COR-L47 (cell line): Measurements from ENCODE around the gene GDPGP1.
A peak's percentile ranks its signal among the peaks of the same experiment; 100 is the strongest.
"Not testable (repeated sequence)": the region's sequence is repeated elsewhere in the genome, so short reads cannot be mapped to it uniquely, and the experiment has no call there.

Source experiments
- DNase-seq: peaks from one replicate; lab custom pipeline; 2025; lab: John Stamatoyannopoulos, UW

The GDPGP1 gene

GRCh38 chr15:90225504-90226234 lies 8.3 kb upstream of the GDPGP1 start:
- peak; percentile 65 for DNase-seq

DNA sequence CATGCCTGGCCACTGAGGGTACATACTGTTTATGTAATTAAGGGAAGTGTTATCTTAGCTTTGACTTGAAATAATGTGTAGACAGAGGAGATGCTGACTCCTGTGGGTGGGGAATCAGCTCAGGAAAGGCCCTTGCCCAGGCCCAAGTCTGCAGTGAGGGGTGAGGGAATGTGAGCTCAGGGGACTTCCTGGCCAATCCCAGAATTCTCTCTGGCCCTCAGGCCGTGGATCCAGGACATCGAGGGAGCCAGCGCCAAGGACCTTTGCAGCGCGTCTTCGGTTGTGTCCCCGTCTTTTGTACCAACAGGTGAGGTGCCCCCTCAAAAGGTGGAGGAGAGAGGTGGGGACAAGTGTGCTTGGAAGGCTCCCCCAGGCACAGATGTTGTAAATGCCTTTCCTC lies 6.7 kb upstream of the GDPGP1 start:
- no peak for DNase-seq

DNA sequence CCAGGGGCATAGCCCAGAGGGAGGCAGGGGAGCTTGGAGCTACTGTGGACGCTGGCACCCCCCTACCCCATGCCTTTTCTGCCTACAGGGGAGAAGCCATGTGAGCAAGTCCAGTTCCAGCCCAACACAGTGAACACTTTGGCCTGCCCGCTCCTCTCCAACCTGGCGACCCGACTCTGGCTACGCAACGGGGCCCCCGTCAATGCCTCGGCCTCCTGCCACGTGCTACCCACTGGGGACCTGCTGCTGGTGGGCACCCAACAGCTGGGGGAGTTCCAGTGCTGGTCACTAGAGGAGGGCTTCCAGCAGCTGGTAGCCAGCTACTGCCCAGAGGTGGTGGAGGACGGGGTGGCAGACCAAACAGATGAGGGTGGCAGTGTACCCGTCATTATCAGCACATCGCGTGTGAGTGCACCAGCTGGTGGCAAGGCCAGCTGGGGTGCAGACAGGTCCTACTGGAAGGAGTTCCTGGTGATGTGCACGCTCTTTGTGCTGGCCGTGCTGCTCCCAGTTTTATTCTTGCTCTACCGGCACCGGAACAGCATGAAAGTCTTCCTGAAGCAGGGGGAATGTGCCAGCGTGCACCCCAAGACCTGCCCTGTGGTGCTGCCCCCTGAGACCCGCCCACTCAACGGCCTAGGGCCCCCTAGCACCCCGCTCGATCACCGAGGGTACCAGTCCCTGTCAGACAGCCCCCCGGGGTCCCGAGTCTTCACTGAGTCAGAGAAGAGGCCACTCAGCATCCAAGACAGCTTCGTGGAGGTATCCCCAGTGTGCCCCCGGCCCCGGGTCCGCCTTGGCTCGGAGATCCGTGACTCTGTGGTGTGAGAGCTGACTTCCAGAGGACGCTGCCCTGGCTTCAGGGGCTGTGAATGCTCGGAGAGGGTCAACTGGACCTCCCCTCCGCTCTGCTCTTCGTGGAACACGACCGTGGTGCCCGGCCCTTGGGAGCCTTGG lies 5.9 kb upstream of the GDPGP1 start:
- no peak for DNase-seq

DNA sequence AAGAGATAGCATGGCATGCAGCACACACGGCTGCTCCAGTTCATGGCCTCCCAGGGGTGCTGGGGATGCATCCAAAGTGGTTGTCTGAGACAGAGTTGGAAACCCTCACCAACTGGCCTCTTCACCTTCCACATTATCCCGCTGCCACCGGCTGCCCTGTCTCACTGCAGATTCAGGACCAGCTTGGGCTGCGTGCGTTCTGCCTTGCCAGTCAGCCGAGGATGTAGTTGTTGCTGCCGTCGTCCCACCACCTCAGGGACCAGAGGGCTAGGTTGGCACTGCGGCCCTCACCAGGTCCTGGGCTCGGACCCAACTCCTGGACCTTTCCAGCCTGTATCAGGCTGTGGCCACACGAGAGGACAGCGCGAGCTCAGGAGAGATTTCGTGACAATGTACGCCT lies 5.0 kb upstream of the GDPGP1 start:
- DNase-seq = no peak

DNA sequence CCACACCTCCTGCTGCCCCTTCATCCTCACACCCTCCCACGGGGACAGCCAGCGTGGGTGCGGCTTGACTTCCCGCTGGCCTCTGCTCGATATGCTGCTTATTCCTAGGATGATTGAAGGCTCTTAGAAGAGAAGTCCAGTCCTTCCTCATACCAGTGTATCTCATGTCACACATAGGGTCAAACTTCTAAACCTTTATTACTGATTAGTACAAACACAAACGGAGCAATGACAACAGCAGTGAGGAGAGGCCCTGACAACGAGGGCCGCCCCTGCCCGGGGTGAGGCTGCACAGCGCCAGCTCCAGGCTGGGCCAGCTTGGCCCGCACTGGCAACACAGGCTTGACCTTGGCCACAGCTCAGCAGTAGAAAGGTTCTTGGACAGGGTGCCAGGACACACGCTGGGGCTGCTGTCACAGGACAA lies 3.9 kb upstream of the GDPGP1 start:
- DNase-seq = no peak

GRCh38 chr15:90230610-90231009 lies 3.4 kb upstream of the GDPGP1 start:
- DNase-seq = no peak

DNA sequence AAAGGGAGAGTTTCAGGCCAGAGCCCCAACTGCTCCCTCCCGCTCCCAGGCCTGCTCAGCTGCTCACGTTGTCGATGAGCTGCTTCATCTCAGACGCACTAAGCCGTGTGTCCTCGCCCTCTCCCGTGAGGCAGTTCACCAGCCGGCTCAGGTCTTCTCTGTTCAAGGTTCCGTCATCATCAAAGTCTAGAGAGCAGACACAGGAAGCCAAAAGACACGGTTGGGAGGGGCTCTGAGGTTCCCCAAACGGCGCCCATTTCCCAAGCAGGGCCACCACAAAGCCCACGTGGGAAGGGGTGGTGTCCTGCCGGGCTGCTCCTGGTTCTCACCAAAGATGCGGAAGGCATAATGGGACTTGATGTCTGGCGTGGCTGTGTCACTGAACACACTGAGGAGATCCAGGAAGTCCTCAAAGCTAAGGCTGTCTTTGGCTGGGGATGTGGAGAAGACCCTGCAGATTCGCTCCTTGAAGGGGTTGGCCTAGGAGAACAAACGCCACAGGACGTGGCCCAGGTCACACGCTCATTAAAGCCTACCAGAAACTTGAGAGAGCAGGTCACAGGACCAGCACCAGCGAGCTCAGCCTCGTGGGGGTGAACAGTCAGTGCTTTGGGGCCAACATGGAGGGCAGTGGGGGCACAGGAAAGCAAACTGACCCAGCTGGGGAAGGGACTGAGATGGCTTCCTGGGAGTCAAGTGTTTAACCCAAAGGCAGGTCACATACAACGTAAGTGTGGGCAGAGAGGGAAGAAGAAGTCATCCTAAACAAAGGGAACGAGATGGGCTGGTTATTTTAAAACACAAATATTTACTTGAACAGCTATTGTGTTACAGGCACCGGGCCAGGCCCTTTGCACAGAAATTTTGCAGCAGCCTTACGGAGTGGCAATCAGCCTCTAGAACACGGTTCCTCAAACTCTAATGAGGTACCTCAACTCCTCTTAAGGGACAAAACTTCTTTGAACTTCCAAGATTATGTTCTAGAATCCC lies 2.7 kb upstream of the GDPGP1 start:
- DNase-seq = no peak

DNA sequence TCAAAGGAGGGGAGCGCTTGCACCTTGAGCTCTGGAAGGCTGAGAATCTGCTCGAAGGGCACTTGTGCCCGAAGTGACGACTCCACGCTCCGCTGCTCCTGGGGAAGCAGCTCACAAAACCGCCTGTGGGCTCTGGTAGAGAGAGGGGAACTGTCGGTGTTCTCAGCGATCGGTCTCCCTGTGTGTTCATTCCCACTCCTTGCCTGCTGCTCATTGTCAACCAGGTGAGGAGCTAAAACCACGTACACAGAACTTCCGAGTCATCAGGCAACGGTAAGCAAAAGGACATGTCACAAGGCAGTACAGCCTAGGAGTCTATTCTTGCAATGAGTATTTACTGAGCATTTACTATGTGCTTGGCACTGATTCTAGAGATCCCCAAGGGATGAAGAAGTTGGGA lies 1.8 kb upstream of the GDPGP1 start:
- no peak for DNase-seq

GRCh38 chr15:90232941-90233386 lies 1.0 kb upstream of the GDPGP1 start:
- DNase-seq = no peak

GRCh38 chr15:90233387-90234095 lies 468 bp upstream of the GDPGP1 start, which contains the start of gene CIB1:
TSS of gene CIB1 (minus strand) at chr15:90233941. CDS start at chr15:90233885, 56 bp downstream.
- peak; percentile 92 for DNase-seq

DNA sequence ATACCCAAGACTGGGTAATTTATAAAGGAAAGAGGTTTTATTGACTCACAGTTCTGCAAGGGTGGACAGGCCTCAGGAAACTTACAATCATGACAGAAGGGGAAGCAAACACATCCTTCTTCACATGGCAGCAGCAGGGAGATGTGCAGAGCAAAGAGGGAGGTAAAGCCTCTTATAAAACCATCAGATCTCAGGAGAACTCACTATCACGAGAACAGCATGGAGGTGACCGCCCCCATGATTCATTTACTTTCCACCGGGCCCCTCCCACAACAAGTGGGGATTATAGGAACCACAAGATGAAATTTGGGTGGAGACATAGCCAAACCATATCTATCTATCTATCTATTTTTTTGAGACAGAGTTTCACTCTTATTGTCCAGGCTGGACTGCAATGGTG lies 5.4 kb downstream of the GDPGP1 start:
- no peak for DNase-seq

DNA sequence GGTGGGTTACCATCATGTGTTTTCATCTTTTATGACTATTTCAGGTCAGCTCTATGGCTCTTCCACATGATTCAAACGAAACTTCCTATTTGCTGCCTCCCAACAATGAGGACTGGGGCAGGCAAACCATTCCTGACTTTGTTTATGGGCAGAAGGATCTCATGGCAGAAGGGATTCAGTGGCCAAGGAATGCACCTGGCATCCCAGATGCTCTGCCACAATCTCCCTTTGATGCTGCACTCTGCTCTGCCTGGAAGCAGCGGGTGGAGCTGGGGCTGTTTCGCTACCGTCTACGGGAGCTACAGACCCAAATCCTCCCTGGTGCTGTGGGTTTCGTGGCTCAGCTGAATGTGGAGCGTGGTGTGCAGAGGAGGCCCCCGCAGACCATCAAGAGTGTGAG lies 6.8 kb downstream of the GDPGP1 start:
- no peak for DNase-seq

DNA sequence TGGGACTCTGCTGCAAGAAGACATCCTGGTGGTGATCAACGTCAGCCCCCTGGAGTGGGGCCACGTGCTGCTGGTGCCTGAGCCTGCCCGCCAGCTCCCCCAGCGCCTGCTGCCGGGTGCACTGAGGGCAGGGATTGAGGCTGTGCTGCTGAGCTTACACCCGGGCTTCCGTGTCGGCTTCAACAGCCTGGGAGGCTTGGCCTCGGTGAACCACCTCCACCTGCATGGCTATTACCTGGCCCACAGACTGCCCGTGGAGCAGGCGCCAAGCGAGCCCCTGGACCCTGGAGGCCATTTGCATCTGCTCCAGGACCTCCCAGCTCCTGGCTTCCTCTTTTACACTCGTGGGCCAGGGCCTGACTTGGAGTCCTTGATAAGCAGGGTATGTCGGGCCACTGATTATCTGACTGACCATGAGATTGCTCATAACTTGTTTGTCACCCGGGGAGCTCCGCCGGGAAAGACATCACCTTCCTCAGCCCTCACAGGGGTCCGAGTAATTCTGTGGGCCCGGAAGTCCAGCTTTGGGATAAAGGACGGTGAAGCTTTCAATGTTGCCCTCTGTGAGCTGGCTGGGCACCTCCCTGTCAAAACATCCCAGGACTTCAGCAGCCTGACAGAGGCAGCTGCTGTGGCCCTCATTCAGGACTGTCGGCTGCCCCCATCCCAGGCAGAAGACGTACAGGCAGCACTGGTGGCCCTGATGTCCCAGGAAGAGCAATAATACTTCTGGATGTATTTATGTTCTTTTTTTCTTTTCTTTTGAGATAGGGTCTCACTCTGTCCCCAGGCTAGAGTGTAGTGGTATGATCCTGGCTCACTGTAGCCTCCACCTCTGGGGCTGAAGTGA lies 7.6 kb downstream of the GDPGP1 start:
- no peak for DNase-seq

DNA sequence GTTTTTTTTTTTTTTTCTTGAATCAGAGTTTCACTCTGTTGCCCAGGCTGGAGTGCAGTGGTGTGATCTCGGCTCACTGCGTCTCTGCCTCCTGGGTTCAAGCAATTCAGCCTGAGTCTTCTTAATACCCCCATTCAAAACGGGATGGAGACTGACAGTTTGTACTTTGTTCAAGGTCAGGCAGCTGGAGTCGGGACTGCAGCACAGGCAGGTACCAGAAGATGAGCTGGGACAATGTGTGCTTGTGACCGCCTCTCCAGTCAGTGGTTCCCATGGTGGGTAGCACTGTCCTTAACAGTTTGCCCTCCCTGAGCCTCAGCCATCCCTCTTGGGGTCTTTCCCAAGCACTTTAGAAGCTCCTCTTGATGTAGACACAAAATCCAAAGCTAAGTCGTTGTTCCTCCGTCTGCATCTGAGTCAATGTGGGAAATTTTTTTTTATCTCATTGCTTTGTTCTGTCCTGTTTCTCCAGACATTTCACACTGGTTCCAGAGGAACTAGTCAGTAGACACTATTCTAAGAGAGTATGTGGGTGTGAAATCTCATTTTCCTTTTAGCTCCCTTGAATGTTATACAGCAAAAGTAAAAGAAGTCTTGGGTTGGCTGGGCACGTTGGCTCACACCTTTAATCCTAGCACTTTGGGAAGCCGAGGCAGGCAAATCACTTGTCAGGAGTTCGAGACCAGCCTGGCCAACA lies 10.1 kb downstream of the GDPGP1 start:
- no peak for DNase-seq

GRCh38 chr15:90248789-90249202 lies 14.8 kb downstream of the GDPGP1 start:
- DNase-seq = no peak

- peak; percentile 89 for DNase-seq
Measured at GRCh38 chr15:90249203-90249863, 15.3 kb downstream of the GDPGP1 start, which contains the start of gene TTLL13. TSS of gene TTLL13 (plus strand) at chr15:90249556. CDS start at chr15:90250631, 1,075 bp downstream.

DNA sequence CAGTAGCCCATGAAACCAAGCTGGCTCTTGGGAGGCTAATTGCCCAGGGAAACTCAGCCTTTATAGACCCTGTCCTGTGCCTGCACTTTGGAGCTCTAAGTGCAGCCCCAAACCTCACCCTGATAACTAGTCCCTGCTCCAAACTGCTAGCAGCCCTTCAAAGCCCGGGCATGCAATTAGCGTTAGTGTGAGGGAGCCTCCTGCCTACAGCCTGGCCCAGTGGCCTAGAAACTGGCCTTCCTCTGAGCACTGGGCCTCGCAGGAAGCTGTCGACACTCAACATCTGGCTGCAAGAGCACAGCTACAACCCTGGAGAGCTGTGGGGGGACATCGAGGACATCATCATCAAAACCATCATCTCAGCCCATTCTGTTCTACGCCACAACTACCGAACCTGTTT lies 23.8 kb downstream of the GDPGP1 start:
- no peak for DNase-seq

DNA sequence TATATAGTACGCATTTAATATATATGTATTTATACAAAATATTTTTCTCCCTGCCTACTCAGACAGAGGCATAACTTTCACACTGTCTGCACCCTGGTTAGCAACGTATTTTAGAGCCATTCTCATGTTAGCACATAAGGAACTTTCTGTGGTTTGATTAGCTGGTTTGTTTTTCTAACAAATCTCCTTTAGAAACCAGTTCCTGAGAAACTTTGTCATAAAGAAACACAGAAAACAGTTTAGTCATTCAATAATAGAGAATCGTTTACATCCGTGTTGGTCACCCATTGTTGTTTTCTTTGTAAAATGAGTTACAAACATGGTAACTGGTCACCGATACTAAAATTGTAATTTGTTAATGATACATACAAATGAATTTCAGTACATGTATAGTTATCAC lies 25.5 kb downstream of the GDPGP1 start:
- DNase-seq = no peak

DNA sequence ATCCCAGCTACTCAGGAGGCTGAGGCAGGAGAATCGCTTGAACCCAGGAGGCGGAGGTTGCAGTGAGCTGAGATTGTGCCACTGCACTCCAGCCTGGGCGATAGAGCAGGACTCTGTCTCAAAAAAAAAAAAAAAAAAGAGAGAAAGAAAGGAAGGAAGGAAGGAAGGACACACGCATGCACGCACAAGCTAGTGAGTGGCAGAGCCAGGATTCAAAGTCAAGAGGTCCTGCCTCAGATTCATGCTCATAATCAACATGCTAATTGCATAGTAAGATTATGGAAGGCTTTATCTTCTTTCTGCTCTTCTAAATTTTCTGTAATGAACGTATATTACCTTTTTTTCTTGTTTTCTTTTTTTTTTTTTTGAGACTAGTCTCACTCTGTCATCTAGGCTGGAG lies 26.7 kb downstream of the GDPGP1 start:
- DNase-seq = not testable (repeated sequence)
